ENCODE results near the gene CTXN2. TPM values are rescaled to one million over a fixed set of nuclear protein-coding genes. Genes with fewer than 3 reads are reported as not detected.

The CTXN2 gene
- total and polyA plus RNA-seq, 2 of the 13 experiments (the other 11 are each of a cell fraction or from before 2014, with no cell fraction given), result not detected

- TF ChIP-seq STAT6 (CRISPR knock-in tag; IDR thresholded peaks at IDR 0.05; ENCODE audit: borderline replicate concordance), result no peak
- TF ChIP-seq ZNF274 (CRISPR knock-in tag; IDR thresholded peaks at IDR 0.05), result no peak
- no peak for TF ChIP-seq PHB2 (IDR thresholded peaks at IDR 0.05; ENCODE audit: partially characterized antibody)
- TF ChIP-seq PLRG1 (conservative IDR thresholded peaks at IDR 0.05), result no peak
- TF ChIP-seq ZNF772 (CRISPR knock-in tag; IDR thresholded peaks at IDR 0.05), result no peak
- TF ChIP-seq HMG20B (CRISPR knock-in tag; conservative IDR thresholded peaks at IDR 0.05), result 0 out of 2 replicates have a peak, but pooled peaks have one; percentile 30
- TF ChIP-seq RNF2 (conservative IDR thresholded peaks at IDR 0.05; ENCODE audit: low read depth), result no peak
- TF ChIP-seq ZKSCAN5 (CRISPR knock-in tag; IDR thresholded peaks at IDR 0.05), result no peak
- no peak for TF ChIP-seq SATB2 (CRISPR knock-in tag; IDR thresholded peaks at IDR 0.05)
- TF ChIP-seq TBX2 (CRISPR knock-in tag; IDR thresholded peaks at IDR 0.05; ENCODE audit: borderline replicate concordance), result no peak
- TF ChIP-seq SSRP1 (CRISPR knock-in tag; IDR thresholded peaks at IDR 0.05), result no peak
- no peak for TF ChIP-seq ZNF18 (CRISPR knock-in tag; IDR thresholded peaks at IDR 0.05; ENCODE audit: insufficient replicate concordance)
- no peak for TF ChIP-seq MAF1 (CRISPR knock-in tag; IDR thresholded peaks at IDR 0.05; ENCODE audit: borderline replicate concordance)
- no peak for TF ChIP-seq NONO (IDR thresholded peaks at IDR 0.05)
- TF ChIP-seq NONO (CRISPR knock-in tag; conservative IDR thresholded peaks at IDR 0.05), result no peak
- TF ChIP-seq SIN3B (IDR thresholded peaks at IDR 0.05; ENCODE audit: low read length), result no peak
- TF ChIP-seq KDM4B (CRISPR knock-in tag; IDR thresholded peaks at IDR 0.05), result no peak
- no peak for TF ChIP-seq GZF1 (CRISPR knock-in tag; IDR thresholded peaks at IDR 0.05)
- no peak for TF ChIP-seq YY1 (IDR thresholded peaks at IDR 0.05; ENCODE audit: insufficient read depth, insufficient replicate concordance, low read depth, low read length)
- no peak for TF ChIP-seq ZNF451 (CRISPR knock-in tag; IDR thresholded peaks at IDR 0.05)
- no peak for TF ChIP-seq NRL (CRISPR knock-in tag; IDR thresholded peaks at IDR 0.05; ENCODE audit: borderline replicate concordance)
- TF ChIP-seq PTBP1 (IDR thresholded peaks at IDR 0.05; ENCODE audit: low read depth, low read length, poor library complexity, severe bottlenecking), result no peak
- no peak for TF ChIP-seq SRSF4 (IDR thresholded peaks at IDR 0.05; ENCODE audit: low read depth, low read length, poor library complexity, severe bottlenecking)
Measured at GRCh38 chr15:48190932-48191573, 412 bp upstream of the CTXN2 start (continued).

Data from HepG2 (cell line).